GM12801 (cell line): ENCODE measurements around the gene PLA2G3.

Source experiments
- CTCF ChIP-seq: IDR thresholded peaks from one replicate; pipeline ENCODE4 v1.5.1; 2011; ENCODE audit warnings: control low read depth; ENCODE audit not compliant: insufficient read length; ENCODE audit errors: extremely low read depth

The PLA2G3 gene

DNA sequence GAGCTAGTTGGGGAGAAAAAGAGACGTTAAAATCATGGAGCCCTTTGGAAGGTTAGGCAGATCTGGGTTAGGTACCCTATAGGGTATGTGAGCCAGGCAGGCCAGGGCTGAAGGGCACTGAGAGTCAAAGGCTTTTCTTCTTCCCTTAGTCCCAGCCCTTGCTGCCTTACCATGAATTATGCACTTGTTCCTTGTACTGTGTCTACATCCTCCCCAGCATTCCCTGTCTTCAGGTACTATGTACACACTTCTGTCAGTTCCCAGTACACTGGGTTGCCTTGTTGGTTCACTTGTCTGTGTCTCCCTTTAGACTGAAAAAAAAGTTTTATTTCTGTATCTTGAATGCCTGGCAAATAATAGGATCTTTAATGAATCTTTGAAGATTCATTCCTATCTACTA, 36.6 kb upstream of the PLA2G3 start:
- no peak for TF ChIP-seq CTCF

DNA sequence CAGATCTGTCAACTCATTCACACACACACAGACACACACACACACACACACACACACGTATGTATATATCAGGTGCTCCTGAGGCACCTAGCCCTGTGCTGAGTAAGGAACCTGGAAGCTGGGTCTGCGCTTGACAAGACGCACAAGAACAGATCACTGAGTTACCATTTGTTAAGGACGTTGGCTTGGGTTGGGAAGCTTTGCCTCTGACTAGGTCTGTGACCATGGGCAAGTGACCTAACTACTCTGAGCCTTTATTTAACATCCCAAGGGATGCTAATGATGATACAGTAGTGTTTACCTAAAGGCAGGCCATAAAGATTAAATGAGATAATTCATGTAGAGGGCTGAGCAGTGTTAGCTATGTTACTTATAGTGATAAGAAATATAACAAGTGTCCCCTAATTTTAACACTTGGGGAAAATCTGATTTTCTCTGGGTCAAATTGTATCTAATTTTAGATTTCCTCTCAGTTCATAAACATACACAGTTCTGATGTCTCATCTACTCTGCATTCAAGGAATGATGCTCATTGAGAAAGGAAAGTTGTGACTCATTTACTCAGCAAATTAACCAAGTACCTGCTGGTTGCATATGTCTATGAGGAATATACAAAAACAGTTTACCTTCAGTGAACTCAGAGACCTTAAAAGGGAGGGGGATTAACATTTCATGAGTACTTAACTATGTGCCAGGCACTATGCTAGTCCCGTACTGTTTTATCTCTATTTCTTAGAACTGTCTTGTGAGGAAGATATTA, 33.3 kb upstream of the PLA2G3 start:
- TF ChIP-seq CTCF, result no peak

- no peak for TF ChIP-seq CTCF
Observed at GRCh38 chr22:31170971-31171370, 30.7 kb upstream of the PLA2G3 start.

DNA sequence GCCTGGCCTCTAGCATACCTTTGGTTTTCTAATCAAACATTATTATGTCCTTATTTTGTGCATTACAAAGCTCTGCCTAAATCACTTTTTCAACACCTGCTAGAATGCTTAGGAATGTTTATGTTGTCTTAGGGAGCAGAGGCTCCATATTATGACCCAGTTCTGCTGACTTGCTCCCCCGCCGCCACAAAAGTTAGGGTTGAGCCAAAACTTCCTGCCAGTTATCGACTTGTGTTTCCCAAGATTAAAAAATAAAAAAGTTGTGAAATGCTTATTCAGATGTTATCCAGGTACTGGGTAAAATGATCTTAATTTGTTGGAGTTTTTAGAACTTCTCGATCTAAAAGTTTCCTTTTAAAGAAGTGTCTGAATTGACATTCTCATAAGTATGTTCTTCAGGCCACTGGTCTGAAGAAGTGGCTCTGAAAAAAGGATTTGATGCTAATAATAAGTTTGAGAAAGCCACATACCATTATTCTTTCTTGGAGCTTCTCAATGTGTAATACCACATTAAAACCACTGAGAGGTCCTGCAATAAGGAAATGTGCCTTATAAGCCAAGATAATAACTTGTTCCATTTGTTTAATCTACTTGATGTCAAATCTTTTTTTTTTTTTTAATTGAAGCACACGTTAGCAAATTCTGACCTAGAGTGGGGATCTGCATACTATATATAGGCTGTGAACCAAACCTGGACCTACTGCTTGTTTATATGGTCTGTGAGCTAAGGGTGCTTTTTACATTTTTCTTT, 21.9 kb upstream of the PLA2G3 start:
- no peak for TF ChIP-seq CTCF

DNA sequence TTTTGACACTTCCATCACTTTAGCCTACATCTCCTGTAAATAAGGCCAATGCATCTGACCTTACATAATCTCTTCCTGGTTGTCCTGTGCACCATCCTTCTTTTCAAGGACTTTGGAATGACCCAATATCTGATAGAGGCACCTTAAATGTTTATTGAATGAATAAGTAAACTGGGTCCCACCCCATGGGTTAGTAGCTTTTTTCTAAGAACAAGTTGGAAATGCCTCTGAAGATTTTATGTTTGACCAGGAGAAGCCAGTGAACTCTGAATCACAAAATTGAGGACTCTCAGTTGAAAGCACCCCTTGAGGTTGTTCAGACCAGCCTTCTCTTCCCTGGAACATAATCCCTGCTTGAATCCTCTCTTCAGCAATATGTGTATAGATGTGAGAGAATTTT, 21.1 kb upstream of the PLA2G3 start:
- TF ChIP-seq CTCF, result no peak

GRCh38 chr22:31160328-31160978, 20.1 kb upstream of the PLA2G3 start:
- TF ChIP-seq CTCF, result no peak

- no peak for TF ChIP-seq CTCF
Observed at GRCh38 chr22:31155422-31155821, 15.1 kb upstream of the PLA2G3 start.
